ENCODE data around the gene STON1. TPM values are rescaled to one million over a fixed set of nuclear protein-coding genes. Genes with fewer than 3 reads are reported as not detected.

Gene STON1
- total and polyA plus RNA-seq, 2 of the 8 experiments (the other 6 are each of a cell fraction or from before 2014, with no cell fraction given) = 5.0 to 10.1 TPM

DNA sequence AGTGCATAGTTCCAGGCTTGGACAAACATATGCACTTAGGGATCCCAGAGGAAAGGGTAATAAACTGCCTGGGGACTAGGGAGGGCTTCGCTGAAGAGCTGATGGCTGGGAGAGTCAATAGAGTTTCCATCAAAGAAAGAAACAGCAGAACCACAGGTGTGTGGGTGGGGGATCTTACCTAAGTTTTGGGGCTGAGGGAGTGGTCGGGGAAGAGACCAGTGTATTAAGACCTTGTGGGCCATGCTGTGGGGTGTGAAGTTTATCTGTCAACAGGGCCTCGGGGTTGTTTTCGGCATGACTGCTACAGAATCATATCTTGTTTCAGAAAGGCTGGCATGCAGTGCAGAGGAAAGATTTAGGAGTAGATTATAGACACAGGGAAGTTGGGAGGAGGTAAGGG, 56.5 kb downstream of the STON1 start (continued):
- no peak for TF ChIP-seq HDAC6 (IDR thresholded peaks at IDR 0.05; ENCODE audit: low read depth, low read length)
